ENCODE data around the gene TM4SF18. TPM values are rescaled to one million over a fixed set of nuclear protein-coding genes. Genes with fewer than 3 reads are reported as not detected.

The TM4SF18 gene
- total and polyA plus RNA-seq, 4 donors, result 2.1 to 28.5 (median 4.1) TPM

- no peaks in the 10 kb centered on the region for H3K36me3 ChIP-seq (ENCODE audit: control insufficient read depth in 4 of 4, insufficient read depth in 4 of 4, low read length in 4 of 4)
- peaks cover 0 to 3% (median 0%) of the 10 kb centered on the region in 5 donors for H3K4me1 ChIP-seq (ENCODE audit: control insufficient read depth in 5 of 5, insufficient read depth in 5 of 5, low read length in 5 of 5)
- DNase-seq (no peak), ATAC-seq (ENCODE audit: insufficient read depth, low FRiP score) (no peak)
- no peak overlapping the region for H3K9ac ChIP-seq (ENCODE audit: insufficient read depth in 1 of 2, low read length in 2 of 2)
- no peaks in the 10 kb centered on the region for H3K27me3 ChIP-seq (ENCODE audit: control insufficient read depth in 3 of 3, insufficient read depth in 3 of 3, low read length in 2 of 3)
- no peak overlapping the region for H3K27ac ChIP-seq (ENCODE audit: low read depth in 1 of 2, low read length in 1 of 2)
- TF ChIP-seq CTCF (IDR thresholded peaks at IDR 0.05; ENCODE audit: control extremely low read depth, extremely low read depth), result no peak
- 90 to 93% methylated on average over 2 of the region's 2 CpGs for WGBS, 2 donors
- no peaks in the 10 kb centered on the region for H3K9me3 ChIP-seq (ENCODE audit: control insufficient read depth in 4 of 4, insufficient read depth in 3 of 4, low read length in 3 of 4)
- no peak overlapping the region for H3K4me3 ChIP-seq
Measured at GRCh38 chr3:149330609-149331331, 2.7 kb downstream of the TM4SF18 start.

- peaks cover 0 to 2% (median 0%) of the 10 kb centered on the region in 5 donors for H3K4me1 ChIP-seq (ENCODE audit: control insufficient read depth in 5 of 5, insufficient read depth in 5 of 5, low read length in 5 of 5)
- TF ChIP-seq CTCF (IDR thresholded peaks at IDR 0.05; ENCODE audit: control extremely low read depth, extremely low read depth), result no peak
- H3K9me3 ChIP-seq (ENCODE audit: control insufficient read depth in 4 of 4, insufficient read depth in 3 of 4, low read length in 3 of 4), result no peaks in the 10 kb centered on the region
- no peaks in the 10 kb centered on the region for H3K27me3 ChIP-seq (ENCODE audit: control insufficient read depth in 3 of 3, insufficient read depth in 3 of 3, low read length in 2 of 3)
- H3K36me3 ChIP-seq (ENCODE audit: control insufficient read depth in 4 of 4, insufficient read depth in 4 of 4, low read length in 4 of 4), result peaks cover 0 to 3% (median 0%) of the 10 kb centered on the region in 4 donors
- no peak for DNase-seq
- H3K4me3 ChIP-seq, result no peak overlapping the region
- WGBS, 2 donors, result 66 to 73% methylated on average over 2 of the region's 2 CpGs
- no peak for ATAC-seq (ENCODE audit: insufficient read depth, low FRiP score)
- H3K9ac ChIP-seq (ENCODE audit: insufficient read depth in 1 of 2, low read length in 2 of 2), result no peak overlapping the region
- H3K27ac ChIP-seq (ENCODE audit: low read depth in 1 of 2, low read length in 1 of 2), result no peak overlapping the region
Measured at GRCh38 chr3:149327156-149327555, 6.3 kb downstream of the TM4SF18 start.

- Histone ChIP-seq H3K27me3 (ENCODE audit: control insufficient read depth in 3 of 3, insufficient read depth in 3 of 3, low read length in 2 of 3) (no peaks in the 10 kb centered on the region), H3K4me3 (no peak overlapping the region), H3K9me3 (ENCODE audit: control insufficient read depth in 4 of 4, insufficient read depth in 3 of 4, low read length in 3 of 4) (no peaks in the 10 kb centered on the region), H3K9ac (ENCODE audit: insufficient read depth in 1 of 2, low read length in 2 of 2) (no peak overlapping the region), H3K4me1 (ENCODE audit: control insufficient read depth in 5 of 5, insufficient read depth in 5 of 5, low read length in 5 of 5) (peaks cover 0 to 2% (median 0%) of the 10 kb centered on the region in 5 donors), H3K27ac (ENCODE audit: low read depth in 1 of 2, low read length in 1 of 2) (no peak overlapping the region), H3K36me3 (ENCODE audit: control insufficient read depth in 4 of 4, insufficient read depth in 4 of 4, low read length in 4 of 4) (peaks cover 0 to 3% (median 0%) of the 10 kb centered on the region in 4 donors)
- TF ChIP-seq CTCF (IDR thresholded peaks at IDR 0.05; ENCODE audit: control extremely low read depth, extremely low read depth), result no peak
- DNase-seq (no peak), ATAC-seq (ENCODE audit: insufficient read depth, low FRiP score) (no peak)
Measured at GRCh38 chr3:149325581-149325980, 7.9 kb downstream of the TM4SF18 start.

GRCh38 chr3:149324332-149324731 is 9.1 kb downstream of the TM4SF18 start:
- no peaks in the 10 kb centered on the region for H3K27me3 ChIP-seq (ENCODE audit: control insufficient read depth in 3 of 3, insufficient read depth in 3 of 3, low read length in 2 of 3)
- ATAC-seq (ENCODE audit: insufficient read depth, low FRiP score) (no peak), DNase-seq (no peak)
- H3K27ac ChIP-seq (ENCODE audit: low read depth in 1 of 2, low read length in 1 of 2), result no peak overlapping the region
- no peak overlapping the region for H3K9ac ChIP-seq (ENCODE audit: insufficient read depth in 1 of 2, low read length in 2 of 2)
- no peak for TF ChIP-seq CTCF (IDR thresholded peaks at IDR 0.05; ENCODE audit: control extremely low read depth, extremely low read depth)
- H3K9me3 ChIP-seq (ENCODE audit: control insufficient read depth in 4 of 4, insufficient read depth in 3 of 4, low read length in 3 of 4), result peaks cover 0 to 3% (median 0%) of the 10 kb centered on the region in 4 donors
- peaks cover 0 to 3% (median 0%) of the 10 kb centered on the region in 4 donors for H3K36me3 ChIP-seq (ENCODE audit: control insufficient read depth in 4 of 4, insufficient read depth in 4 of 4, low read length in 4 of 4)
- H3K4me3 ChIP-seq, result no peak overlapping the region
- H3K4me1 ChIP-seq (ENCODE audit: control insufficient read depth in 5 of 5, insufficient read depth in 5 of 5, low read length in 5 of 5), result peaks cover 0 to 2% (median 0%) of the 10 kb centered on the region in 5 donors
